Mesenchymal stem cell (in vitro differentiated cells and primary cell): ENCODE results near the gene COX6A1.
A peak's percentile ranks its signal among the peaks of the same experiment; 100 is the strongest.

Experiments
- DNase-seq: peaks from one replicate; pipeline ENCODE4 v3.0.0-alpha.2; 2013
- H2AFZ ChIP-seq: one replicate; pipeline ENCODE4 v1.6.1; 2013; ENCODE audit warnings: low read depth, mild to moderate bottlenecking, control low read depth, inconsistent platforms, low read length, moderate library complexity
- H2AK5ac ChIP-seq: 2 replicates; pipeline ENCODE4 v1.6.1; 2013; ENCODE audit warnings: low read length, moderate library complexity, mild to moderate bottlenecking, inconsistent platforms; ENCODE audit not compliant: severe bottlenecking
- H2BK120ac ChIP-seq: one replicate; pipeline ENCODE4 v1.6.1; 2013; ENCODE audit warnings: low read depth, mild to moderate bottlenecking, inconsistent platforms, low read length, moderate library complexity
- H2BK12ac ChIP-seq, 2 experiments: one replicate each; pipeline ENCODE4 v1.6.1; 2013; ENCODE audit warnings: inconsistent platforms in 2 of 2, low read length in 2 of 2, mild to moderate bottlenecking in 2 of 2, moderate library complexity in 2 of 2, control low read depth in 1 of 2
- H2BK15ac ChIP-seq: one replicate; pipeline ENCODE4 v1.6.1; 2013; ENCODE audit warnings: mild to moderate bottlenecking, low read depth, inconsistent platforms; ENCODE audit not compliant: poor library complexity, severe bottlenecking
- H2BK5ac ChIP-seq: 2 replicates; pipeline ENCODE4 v1.6.1; 2013; ENCODE audit warnings: low read depth, mild to moderate bottlenecking, low read length, control low read depth, inconsistent platforms; ENCODE audit not compliant: poor library complexity, severe bottlenecking
- H3K14ac ChIP-seq, 2 experiments: one replicate each; pipeline ENCODE4 v1.6.1; 2013; ENCODE audit warnings: inconsistent platforms in 2 of 2, low read length in 2 of 2, control low read depth in 1 of 2, mild to moderate bottlenecking in 1 of 2, moderate library complexity in 1 of 2
- H3K18ac ChIP-seq, 2 experiments: one replicate each; pipeline ENCODE4 v1.6.1; 2013; ENCODE audit warnings: inconsistent platforms in 2 of 2, low read length in 2 of 2, control low read depth in 1 of 2, low read depth in 1 of 2, mild to moderate bottlenecking in 1 of 2
- H3K23ac ChIP-seq, 2 experiments: one replicate each; pipeline ENCODE4 v1.6.1; 2013; ENCODE audit warnings: inconsistent platforms in 2 of 2, low read length in 2 of 2, mild to moderate bottlenecking in 2 of 2, moderate library complexity in 2 of 2, control low read depth in 1 of 2
- H3K27ac ChIP-seq: 2 replicates; pipeline ENCODE4 v1.5.1; 2013; ENCODE audit warnings: mild to moderate bottlenecking, moderate library complexity, low read length, control low read depth, inconsistent platforms; ENCODE audit not compliant: poor library complexity, severe bottlenecking
- H3K27me3 ChIP-seq, 2 experiments: 2 replicates each; pipeline versions ENCODE4 v1.6.1 to v1.7.0; 2013; ENCODE audit warnings: low read length in 2 of 2, mild to moderate bottlenecking in 2 of 2, moderate library complexity in 2 of 2, control low read depth in 1 of 2, inconsistent platforms in 1 of 2; ENCODE audit not compliant: control insufficient read depth in 1 of 2, insufficient read depth in 1 of 2
- H3K36me3 ChIP-seq, 2 experiments: 2 replicates each; pipeline versions ENCODE4 v1.6.1 to v1.7.0; 2013; ENCODE audit warnings: low read length in 2 of 2, control low read depth in 1 of 2, inconsistent platforms in 1 of 2, low read depth in 1 of 2, mild to moderate bottlenecking in 1 of 2; ENCODE audit not compliant: insufficient read depth in 2 of 2, control insufficient read depth in 1 of 2
- H3K4ac ChIP-seq, 2 experiments: one replicate each; pipeline ENCODE4 v1.6.1; 2013; ENCODE audit warnings: inconsistent platforms in 2 of 2, low read length in 2 of 2, mild to moderate bottlenecking in 2 of 2, moderate library complexity in 2 of 2, control low read depth in 1 of 2, low read depth in 1 of 2
- H3K4me1 ChIP-seq: 2 replicates; pipeline ENCODE4 v1.6.1; 2013; ENCODE audit warnings: low read depth, low read length, control low read depth; ENCODE audit not compliant: control insufficient read depth, insufficient read depth
- H3K4me2 ChIP-seq: 2 replicates; pipeline ENCODE4 v1.6.1; 2013; ENCODE audit warnings: low read length, mild to moderate bottlenecking, inconsistent platforms; ENCODE audit not compliant: poor library complexity, severe bottlenecking
- H3K4me3 ChIP-seq, 2 experiments: 2 replicates each; pipeline versions ENCODE4 v1.5.1 to v1.7.0; 2013; ENCODE audit warnings: low read length in 2 of 2, mild to moderate bottlenecking in 2 of 2, control low read depth in 1 of 2, low read depth in 1 of 2; ENCODE audit not compliant: insufficient read depth in 1 of 2
- H3K79me1 ChIP-seq: replicated peaks from 2 replicates; pipeline ENCODE4 v1.6.1; 2013; ENCODE audit warnings: mild to moderate bottlenecking, control low read depth, low read length, inconsistent platforms; ENCODE audit not compliant: poor library complexity, severe bottlenecking
- H3K9ac ChIP-seq: 2 replicates; pipeline ENCODE4 v1.7.0; 2013; ENCODE audit warnings: mild to moderate bottlenecking, low read length, moderate library complexity
- H3K9me3 ChIP-seq: 2 replicates; pipeline ENCODE4 v1.7.0; 2013; ENCODE audit warnings: mild to moderate bottlenecking, low read length; ENCODE audit not compliant: control insufficient read depth
- H4K8ac ChIP-seq: one replicate; pipeline ENCODE4 v1.6.1; 2013; ENCODE audit warnings: inconsistent platforms, mild to moderate bottlenecking, low read length, moderate library complexity
- H4K91ac ChIP-seq: one replicate; pipeline ENCODE4 v1.6.1; 2013; ENCODE audit warnings: mild to moderate bottlenecking, low read length, inconsistent platforms
- WGBS: methylation state at CpG from one replicate; pipeline ENCODE4 v1.1.7; 2013; ENCODE audit warnings: mixed read lengths; 5-methylcytosine and 5-hydroxymethylcytosine counted together

Gene COX6A1

GRCh38 chr12:120470150-120470784 is 32.4 kb downstream of the COX6A1 start:
- H2AK5ac ChIP-seq = no peak overlapping the region
- no peak overlapping the region for H2BK120ac ChIP-seq
- peak overlapping the region; percentile 84 for H3K4me2 ChIP-seq
- H3K9me3 ChIP-seq = no peaks in the 10 kb centered on the region
- no peak overlapping the region for H3K27ac ChIP-seq
- peak overlapping the region in 1 of 2 experiments; percentile 30 for H3K14ac ChIP-seq
- H2BK5ac ChIP-seq = no peak overlapping the region
- H3K4ac ChIP-seq = peak overlapping the region; percentile 10 to 49
- peak overlapping the region in 1 of 2 experiments; percentile 79 for H2BK12ac ChIP-seq
- H3K79me1 ChIP-seq = peaks cover 12% of the 10 kb centered on the region
- DNase-seq = peak; percentile 49
- H2AFZ ChIP-seq = peak overlapping the region; percentile 99
- H3K4me1 ChIP-seq = peaks cover 14% of the 10 kb centered on the region
- peaks cover 4 to 17% of the 10 kb centered on the region in 2 experiments for H3K36me3 ChIP-seq
- peak overlapping the region; percentile 93 to 100 for H3K4me3 ChIP-seq
- H4K8ac ChIP-seq = peak overlapping the region; percentile 79
- no peak overlapping the region for H3K23ac ChIP-seq
- H3K18ac ChIP-seq = peak overlapping the region; percentile 1 to 85
- H3K27me3 ChIP-seq = no peaks in the 10 kb centered on the region
- no peak overlapping the region for H2BK15ac ChIP-seq
- H3K9ac ChIP-seq = peak overlapping the region; percentile 92
- no peak overlapping the region for H4K91ac ChIP-seq
- WGBS = 68% methylated on average over 26 of the region's 26 CpGs

DNA sequence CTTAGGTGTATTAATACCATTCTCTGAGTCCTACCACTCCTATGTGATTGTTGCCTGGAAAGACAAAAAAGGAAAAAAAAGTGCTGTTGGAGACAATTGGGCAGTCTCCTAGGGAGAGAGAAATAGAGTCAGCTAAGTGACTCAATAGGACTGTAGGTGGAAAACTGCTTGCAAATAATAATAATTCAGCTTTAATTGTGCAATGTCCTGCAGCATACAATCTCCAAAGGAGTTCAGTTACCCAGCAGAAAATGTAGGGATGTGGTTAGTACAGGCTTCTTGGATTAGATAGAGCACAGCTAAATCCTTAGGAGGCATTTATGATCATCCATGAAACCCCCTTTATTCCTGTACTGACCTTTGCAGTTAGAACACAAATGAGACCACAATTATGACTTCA is 34.6 kb downstream of the COX6A1 start:
- no peak for DNase-seq
- Histone ChIP-seq H2BK15ac (no peak overlapping the region), H3K14ac (no peak overlapping the region), H3K9me3 (no peaks in the 10 kb centered on the region), H2BK120ac (no peak overlapping the region), H2AK5ac (no peak overlapping the region), H3K4ac (no peak overlapping the region), H3K9ac (peak overlapping the region; percentile 56), H2BK5ac (no peak overlapping the region), H2BK12ac (no peak overlapping the region), H3K23ac (no peak overlapping the region), H3K4me1 (peaks cover 11% of the 10 kb centered on the region), H4K91ac (no peak overlapping the region), H3K27me3 (no peaks in the 10 kb centered on the region), H3K4me2 (no peak overlapping the region), H3K79me1 (peaks cover 19% of the 10 kb centered on the region), H3K18ac (no peak overlapping the region), H3K27ac (no peak overlapping the region), H3K4me3 (no peak overlapping the region), H3K36me3 (peaks cover 0 to 2% of the 10 kb centered on the region in 2 experiments), H2AFZ (no peak overlapping the region), H4K8ac (no peak overlapping the region)

DNA sequence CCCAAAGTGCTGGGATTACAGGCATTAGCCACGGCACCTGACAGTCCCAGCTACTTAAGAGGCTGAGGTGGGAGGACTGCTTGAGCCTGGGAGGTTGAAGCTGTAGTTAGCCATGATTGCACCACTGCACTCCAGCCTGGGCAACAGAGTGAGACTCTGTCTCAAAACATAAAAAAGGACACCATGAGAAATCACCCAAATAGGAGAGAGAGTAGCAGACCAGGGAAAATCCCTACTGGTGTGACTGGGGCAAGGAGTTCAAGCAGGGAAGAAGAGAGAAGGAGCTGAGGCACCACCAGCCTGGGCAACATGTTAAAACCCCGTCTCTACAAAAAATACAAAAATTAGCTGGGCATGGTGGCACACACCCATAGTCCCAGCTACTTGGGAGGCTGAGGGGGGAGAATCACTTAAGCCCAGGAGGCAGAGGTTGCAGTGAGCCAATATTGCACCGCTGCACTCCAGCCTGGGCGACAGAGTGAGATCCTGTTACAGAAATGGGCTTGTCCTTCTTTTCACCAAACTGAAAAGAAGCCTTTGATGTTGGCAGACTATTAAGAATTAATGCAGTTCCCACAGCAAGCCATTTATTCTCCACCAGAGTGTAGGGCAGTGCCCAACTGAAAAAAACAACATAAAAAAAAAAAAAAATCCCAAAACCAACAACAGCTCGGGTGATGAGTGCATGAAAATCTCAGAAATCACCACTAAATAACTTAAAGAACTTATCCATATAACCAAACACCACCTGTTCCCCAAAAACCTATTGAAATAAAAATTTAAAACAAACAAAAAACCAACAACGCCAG is 36.1 kb downstream of the COX6A1 start:
- H2AFZ ChIP-seq = no peak overlapping the region
- no peak overlapping the region for H2AK5ac ChIP-seq
- H3K79me1 ChIP-seq = peaks cover 20% of the 10 kb centered on the region
- no peak overlapping the region for H4K8ac ChIP-seq
- H4K91ac ChIP-seq = no peak overlapping the region
- H3K14ac ChIP-seq = no peak overlapping the region
- H3K23ac ChIP-seq = no peak overlapping the region
- no peak overlapping the region for H3K4me3 ChIP-seq
- no peak overlapping the region for H2BK5ac ChIP-seq
- H3K27ac ChIP-seq = no peak overlapping the region
- peaks cover 8% of the 10 kb centered on the region for H3K4me1 ChIP-seq
- no peaks in the 10 kb centered on the region for H3K27me3 ChIP-seq
- no peak for DNase-seq
- H2BK12ac ChIP-seq = no peak overlapping the region
- H3K18ac ChIP-seq = no peak overlapping the region
- H3K9me3 ChIP-seq = no peaks in the 10 kb centered on the region
- no peak overlapping the region for H2BK15ac ChIP-seq
- WGBS = 85% methylated on average over 6 of the region's 6 CpGs
- no peaks in the 10 kb centered on the region for H3K36me3 ChIP-seq
- no peak overlapping the region for H2BK120ac ChIP-seq
- H3K4ac ChIP-seq = no peak overlapping the region
- no peak overlapping the region for H3K4me2 ChIP-seq
- no peak overlapping the region for H3K9ac ChIP-seq

GRCh38 chr12:120474616-120474960 is 36.7 kb downstream of the COX6A1 start:
- DNase-seq = peak; percentile 54
- Histone ChIP-seq H3K9me3 (no peaks in the 10 kb centered on the region), H3K79me1 (peaks cover 22% of the 10 kb centered on the region), H3K14ac (no peak overlapping the region), H2AK5ac (no peak overlapping the region), H2AFZ (no peak overlapping the region), H2BK15ac (no peak overlapping the region), H2BK5ac (no peak overlapping the region), H3K4me1 (peaks cover 8% of the 10 kb centered on the region), H2BK12ac (no peak overlapping the region), H3K36me3 (no peaks in the 10 kb centered on the region), H3K27me3 (no peaks in the 10 kb centered on the region), H3K9ac (no peak overlapping the region), H4K91ac (no peak overlapping the region), H4K8ac (no peak overlapping the region), H3K27ac (no peak overlapping the region), H3K4me2 (no peak overlapping the region), H2BK120ac (no peak overlapping the region), H3K23ac (no peak overlapping the region), H3K4ac (no peak overlapping the region), H3K18ac (no peak overlapping the region), H3K4me3 (no peak overlapping the region)
- 0% methylated on average over 2 of the region's 2 CpGs for WGBS
